ENCODE measurements around the gene NUP62.

GRCh38 chr19:49859682-49860335 is 69.5 kb downstream of the NUP62 start:
- TF ChIP-seq MAX (IDR thresholded peaks at IDR 0.05), result no peak
- TF ChIP-seq YY1 (IDR thresholded peaks at IDR 0.05; ENCODE audit: low read depth), result no peak
- TF ChIP-seq RAD21 (IDR thresholded peaks at IDR 0.05; ENCODE audit: low read depth), result no peak
- TF ChIP-seq CREB1 (IDR thresholded peaks at IDR 0.05; ENCODE audit: low read depth), result no peak
- no peak for TF ChIP-seq TCF12 (IDR thresholded peaks at IDR 0.05; ENCODE audit: low read depth)
- no peak for TF ChIP-seq FOXM1 (IDR thresholded peaks at IDR 0.05; ENCODE audit: borderline replicate concordance, low read depth)
- TF ChIP-seq EP300 (IDR thresholded peaks at IDR 0.05; ENCODE audit: borderline replicate concordance), result no peak
- TF ChIP-seq TEAD4 (IDR thresholded peaks at IDR 0.05), result no peak
- TF ChIP-seq TAF1 (IDR thresholded peaks at IDR 0.05; ENCODE audit: low read depth), result no peak

All from Ishikawa (cell line).